Hematopoietic multipotent progenitor cell treated with erythropoietin and hydrocortisone succinate and interleukin-3 and kit ligand, for 4 days (in vitro differentiated cells): ENCODE results near the gene LST1.
"Not testable (repeated sequence)": the region's sequence is repeated elsewhere in the genome, so short reads cannot be mapped to it uniquely, and the experiment has no call there.

Source experiments
- DNase-seq: peaks from one replicate; pipeline ENCODE4 v3.0.0-alpha.2; 2015

The LST1 gene

DNA sequence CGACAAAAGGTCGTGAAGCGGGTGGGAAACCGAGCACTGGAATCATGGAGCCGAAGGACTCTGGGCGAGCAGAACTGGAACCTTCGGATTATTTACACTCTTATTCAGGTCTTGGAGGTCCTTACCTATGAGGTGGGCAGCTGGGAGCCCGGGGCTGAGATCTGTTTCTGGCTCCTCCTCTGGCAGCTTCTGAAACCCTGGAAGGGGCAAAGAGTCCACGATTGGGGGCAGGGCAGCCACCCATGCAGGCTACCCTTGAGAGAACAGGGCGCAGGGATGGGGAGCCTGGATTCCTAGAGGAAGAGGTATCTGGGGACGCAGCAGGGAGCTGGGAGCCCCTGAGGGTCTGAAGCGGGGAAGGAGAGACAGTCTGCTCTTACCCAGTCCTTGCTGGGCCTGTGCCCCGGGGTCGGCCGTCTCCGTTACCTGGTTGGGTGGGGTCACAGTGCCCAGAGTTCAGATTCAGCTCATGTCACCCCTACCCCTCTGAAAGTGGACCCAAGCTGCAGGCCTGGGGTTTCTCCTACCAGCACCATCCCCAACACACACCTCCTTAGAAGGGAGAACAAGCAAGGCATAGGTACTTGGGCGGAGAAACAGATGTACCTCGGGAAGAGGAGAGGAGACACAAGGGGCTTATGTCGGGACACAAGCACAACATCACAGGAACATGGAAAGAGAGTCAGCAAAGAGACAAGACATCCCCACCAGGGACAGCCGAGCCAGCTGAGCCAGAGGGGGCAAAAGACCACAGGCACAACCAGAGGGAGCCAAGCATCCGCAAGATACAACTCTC, 4.4 kb upstream of the LST1 start:
- DNase-seq, result no peak

DNA sequence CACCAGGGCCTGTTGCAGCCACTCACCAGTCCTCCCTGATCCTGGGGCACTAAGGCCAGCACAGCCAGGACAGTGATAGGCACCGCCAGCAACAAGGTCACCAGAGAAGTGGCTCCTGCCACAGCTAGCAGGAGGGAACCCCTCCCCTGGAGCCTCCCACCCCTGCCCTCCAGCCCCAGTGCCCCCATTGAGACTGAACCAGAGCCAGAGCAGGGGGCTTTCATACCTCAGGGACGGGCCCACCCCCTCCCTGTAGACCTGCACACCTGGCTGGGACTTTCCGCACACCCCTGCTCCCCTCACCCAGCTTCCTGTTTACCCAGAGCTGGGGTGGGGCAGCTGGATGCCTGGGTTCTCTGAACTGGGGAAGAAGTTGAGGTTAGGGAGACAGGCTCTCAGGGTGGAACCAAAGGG, 3.8 kb upstream of the LST1 start, which contains the start of gene LTB:
Gene LTB, minus strand, starts transcription at position 195 of the 414 bp plus-strand sequence. Its CDS starts 7 bp downstream, at position 188.
- no peak for DNase-seq

- peak; percentile 77 for DNase-seq
Measured at GRCh38 chr6:31585491-31585890, 586 bp upstream of the LST1 start.

- DNase-seq, result peak; percentile 92
Measured at GRCh38 chr6:31586599-31587281, 663 bp downstream of the LST1 start.

DNA sequence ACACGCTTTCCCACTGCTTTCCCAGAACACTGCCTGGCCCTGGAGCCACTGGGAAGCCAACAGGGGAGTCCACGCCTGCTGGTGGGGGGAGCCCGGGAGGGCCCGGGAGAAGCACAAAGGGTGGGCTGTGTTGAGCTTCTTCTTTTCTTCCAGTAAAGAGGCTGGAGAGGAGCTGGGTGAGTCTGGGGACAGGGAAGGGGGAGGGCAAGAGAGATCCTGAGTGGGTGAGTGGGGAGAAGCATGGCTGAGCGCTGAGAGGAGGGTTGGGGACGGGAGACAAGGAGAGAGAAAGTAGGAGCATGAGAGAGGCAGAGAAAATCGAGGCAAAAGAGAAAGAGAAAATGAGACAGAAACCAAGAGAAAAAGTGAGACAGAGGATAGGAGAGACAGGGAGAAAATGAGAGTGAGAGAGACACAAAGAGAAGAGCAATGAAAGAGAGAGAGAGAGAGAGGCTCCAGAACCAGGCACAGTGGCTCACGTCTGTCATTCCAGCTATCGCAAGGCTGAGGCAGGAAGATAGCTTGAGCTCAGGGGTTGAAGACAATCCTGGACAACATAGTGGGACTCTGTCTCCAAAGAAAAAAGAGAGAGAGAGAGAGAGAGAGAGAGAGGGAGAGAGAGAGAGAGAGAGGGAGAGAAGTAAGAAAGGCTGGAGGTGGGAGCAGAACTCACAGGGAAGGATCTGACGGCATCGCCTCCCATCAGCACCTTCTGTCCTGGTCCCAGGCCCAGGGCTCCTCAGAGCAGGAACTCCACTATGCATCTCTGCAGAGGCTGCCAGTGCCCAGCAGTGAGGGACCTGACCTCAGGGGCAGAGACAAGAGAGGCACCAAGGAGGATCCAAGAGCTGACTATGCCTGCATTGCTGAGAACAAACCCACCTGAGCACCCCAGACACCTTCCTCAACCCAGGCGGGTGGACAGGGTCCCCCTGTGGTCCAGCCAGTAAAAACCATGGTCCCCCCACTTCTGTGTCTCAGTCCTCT, 2.0 kb downstream of the LST1 start:
- DNase-seq, result no peak

DNA sequence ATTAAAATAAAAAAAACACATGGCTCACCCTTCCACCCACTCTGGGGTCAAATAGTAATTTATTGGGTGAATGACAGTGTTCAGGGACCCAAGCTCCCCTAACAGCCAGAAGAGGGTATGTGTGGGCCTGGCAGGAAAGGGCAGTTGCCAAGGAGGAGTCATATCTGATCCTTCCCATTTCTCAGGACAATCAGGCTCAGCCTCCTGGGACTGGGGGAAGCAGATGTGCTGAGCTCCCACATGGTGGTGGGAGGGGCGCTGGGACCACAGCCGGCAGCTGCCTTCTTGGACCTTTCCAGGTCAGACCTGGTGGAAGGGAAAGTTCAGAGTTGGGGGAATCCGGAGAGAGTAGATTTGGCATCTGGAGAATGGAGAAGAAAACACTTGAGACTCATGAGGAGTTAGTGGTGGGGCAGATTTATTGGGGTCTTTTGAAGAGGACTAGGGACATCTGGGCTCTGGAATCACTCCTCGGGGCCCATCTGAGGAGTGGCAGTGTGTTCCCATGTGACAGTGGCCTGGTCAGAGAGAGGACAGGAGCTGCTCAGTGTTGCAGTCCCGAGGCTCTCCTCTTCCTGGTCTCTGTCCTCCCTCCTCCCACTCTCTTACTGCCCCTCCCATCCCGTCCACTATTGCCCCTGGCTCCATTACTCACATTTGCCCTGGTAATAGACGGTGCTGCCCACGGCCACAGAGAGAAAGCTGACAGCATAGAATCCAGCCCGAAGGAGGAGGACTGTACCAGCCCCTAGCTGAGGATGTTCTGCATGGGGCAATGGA, 3.0 kb downstream of the LST1 start:
- peak; percentile 46 for DNase-seq

DNA sequence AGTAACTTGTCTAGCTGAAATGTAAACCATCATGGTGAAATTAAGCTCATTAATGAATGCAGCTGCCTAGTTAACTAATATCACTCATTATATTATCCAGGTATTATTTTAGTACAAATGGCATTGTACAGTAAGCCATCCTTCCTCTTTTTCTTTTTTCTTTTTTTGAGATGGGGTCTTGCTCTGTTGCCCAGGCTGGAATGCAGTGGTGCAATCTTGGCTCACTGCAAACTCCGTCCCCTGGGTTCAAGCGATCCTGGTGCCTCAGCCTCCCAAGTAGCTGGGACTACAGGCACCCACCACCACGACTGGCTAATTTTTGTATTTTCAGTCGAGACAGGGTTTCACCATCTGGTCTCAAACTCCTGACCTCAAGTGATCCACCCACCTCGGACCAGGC, 4.6 kb downstream of the LST1 start:
- not testable (repeated sequence) for DNase-seq

GRCh38 chr6:31592396-31592771, 6.3 kb downstream of the LST1 start:
- no peak for DNase-seq

- DNase-seq, result peak; percentile 89
Measured at GRCh38 chr6:31597006-31597405, 10.9 kb downstream of the LST1 start.

GRCh38 chr6:31607317-31607716, 21.2 kb downstream of the LST1 start:
- DNase-seq, result peak; percentile 36

DNA sequence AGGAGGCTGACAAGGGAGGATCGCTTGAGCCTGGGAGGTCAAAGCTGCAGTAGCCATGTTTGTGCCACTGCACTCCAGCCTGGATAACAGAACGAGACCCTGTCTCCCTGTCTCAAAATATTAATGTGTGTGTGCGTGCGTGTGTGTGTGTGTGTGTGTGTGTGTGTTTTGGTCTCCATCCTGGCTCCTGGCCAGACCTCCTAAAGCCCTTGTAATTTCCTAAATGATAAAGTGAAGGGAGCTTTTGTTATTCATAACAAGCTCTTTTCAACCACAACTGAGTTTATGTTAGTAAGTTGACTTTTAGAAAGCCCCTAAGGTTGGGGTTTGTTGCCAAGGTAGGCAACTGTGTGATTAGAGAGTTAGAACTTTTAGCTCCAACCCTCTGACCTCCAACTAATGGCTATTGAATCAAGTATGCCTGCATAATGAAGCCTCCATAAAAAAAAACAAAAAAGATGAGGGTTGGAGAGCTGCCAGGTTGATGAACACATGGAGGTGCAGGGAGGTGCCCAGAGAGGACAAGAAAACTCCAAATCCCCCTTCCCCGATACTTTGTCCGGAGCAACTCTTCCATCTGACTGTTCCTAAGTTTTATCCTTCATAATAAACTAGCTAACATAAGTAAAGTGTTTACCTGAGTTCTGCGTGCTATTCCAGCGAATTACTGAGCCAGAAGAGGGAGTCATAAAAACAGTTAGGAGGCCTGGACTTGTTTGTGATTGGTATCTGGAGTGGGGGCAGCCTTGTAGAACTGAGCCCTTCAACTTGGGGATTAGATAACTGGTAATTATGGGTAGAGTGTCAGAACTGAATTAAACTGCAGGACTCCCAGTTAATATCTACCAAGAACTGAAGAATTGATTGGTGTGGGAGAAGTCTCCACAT, 23.7 kb downstream of the LST1 start:
- peak; percentile 71 for DNase-seq

DNA sequence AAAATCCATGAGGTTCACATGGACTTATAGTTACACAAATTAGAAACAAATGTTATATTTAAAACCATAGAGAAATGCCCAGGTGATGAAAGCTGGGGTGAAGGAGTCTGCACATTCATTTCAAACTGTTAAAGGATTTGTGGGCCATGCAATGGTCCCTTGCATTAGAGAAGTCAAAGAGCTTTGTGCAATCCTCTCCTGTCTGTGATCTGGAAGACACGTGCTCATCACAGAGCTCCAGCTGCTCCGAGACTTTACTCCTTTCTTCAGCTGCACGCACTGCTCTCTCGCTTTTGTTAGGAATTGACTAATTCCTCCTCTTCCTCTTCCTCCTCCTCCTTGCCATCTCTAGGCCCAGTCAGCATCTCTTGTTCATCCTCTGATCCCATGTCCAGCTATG, 24.9 kb downstream of the LST1 start:
- DNase-seq, result no peak

DNA sequence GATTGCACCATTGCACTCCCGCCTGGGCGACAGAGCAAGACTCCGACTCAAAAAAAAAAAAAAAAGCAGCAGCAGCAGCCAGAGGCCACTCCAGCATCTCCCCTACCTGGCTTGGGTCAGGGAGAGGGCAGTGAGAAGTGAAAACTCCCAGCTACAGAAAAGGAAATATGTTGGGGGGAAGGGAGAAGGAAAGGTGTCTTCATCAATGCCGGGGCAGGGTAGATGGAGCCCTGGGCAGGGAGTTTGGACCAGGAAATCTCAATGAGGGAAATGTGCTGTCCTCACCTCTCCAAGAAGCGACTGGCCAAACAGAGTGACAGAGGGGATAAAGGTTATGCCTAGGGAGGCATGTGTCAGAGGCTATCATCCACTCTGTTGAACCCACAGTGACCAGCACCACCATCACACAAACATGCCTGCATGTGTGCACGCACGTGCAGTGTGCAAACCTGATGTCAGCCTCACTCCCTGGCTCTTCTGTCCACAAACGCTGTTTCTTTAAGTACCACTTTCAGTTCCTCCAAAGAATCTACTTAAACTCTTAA, 28.1 kb downstream of the LST1 start:
- DNase-seq, result no peak

DNA sequence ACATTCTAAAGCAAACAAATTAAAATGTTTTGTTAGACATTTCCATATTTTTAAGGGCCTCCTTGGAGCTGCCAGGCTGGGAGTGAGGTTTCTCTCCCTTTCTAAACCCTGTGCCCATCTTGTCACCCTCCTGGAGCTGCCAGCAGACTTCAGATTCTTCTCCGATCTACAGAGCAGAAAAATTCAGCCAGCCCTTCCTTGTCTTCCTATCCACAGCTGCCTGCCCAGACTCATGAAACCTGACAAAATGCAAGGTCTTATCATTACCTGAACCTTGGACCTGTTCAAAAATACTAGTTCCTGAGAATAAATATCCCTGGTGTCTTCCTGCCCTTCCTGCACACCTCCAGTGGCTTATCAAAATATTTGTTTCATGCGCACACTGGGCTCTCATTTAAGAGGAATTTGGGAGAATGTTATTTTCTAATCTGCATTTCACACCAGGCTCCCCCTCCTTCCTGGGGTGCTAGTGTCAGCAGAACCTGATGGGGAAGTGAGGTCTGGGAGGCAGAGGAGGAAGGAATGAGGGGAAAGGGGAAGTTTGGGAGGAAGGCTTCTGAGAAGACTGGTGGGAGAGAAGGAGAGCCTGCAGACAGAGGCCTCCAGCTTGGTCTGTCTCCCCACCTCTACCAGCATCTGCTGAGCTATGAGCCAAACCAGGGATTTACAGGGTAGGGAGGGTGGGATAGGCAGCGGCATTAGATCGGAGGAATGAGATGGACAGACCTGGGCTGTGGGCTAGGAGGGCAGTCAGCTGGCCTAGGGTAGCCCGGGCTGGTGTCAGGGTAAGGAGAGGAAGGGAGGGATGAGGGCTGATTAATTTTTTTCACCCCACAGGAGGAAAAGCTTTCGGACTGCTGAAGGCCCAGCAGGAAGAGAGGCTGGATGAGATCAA, 28.9 kb downstream of the LST1 start, which contains the start of gene AIF1:
Gene AIF1, plus strand, starts transcription at position 551 of the 895 bp plus-strand sequence. Its CDS starts 96 bp downstream, at position 647.
- DNase-seq, result peak; percentile 60

- peak; percentile 92 for DNase-seq
Measured at GRCh38 chr6:31615748-31616147, 29.7 kb downstream of the LST1 start.

DNA sequence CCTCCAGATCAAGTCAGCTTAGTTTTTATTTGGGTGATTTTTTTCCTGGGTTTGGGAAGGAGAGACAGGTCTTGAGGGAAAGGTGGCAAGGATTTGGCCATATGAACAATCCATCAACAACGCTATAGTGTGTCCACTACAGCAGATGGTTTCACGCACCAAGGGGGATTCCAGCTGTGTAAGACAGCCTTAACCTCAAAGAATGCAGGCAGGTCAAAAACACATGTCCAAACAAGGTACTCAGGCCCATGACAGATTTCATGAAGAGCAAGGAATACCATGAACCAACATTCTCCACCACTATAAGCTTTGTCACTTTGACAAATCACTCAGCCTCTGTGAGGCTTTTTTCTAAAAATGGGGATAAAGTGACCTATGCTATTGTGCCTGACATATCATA, 30.9 kb downstream of the LST1 start:
- no peak for DNase-seq

GRCh38 chr6:31619805-31620585, 33.9 kb downstream of the LST1 start:
- DNase-seq, result peak; percentile 100

- peak; percentile 92 for DNase-seq
Measured at GRCh38 chr6:31620586-31621319, 34.7 kb downstream of the LST1 start, which contains the start of gene PRRC2A. Gene PRRC2A (plus strand): TSS chr6:31620715. CDS start chr6:31622790, 2,075 bp downstream.
